GM18511 (cell line): Measurements from ENCODE around the gene ZCCHC4.
A peak's percentile ranks its signal among the peaks of the same experiment; 100 is the strongest.

Experiments
- ATAC-seq: cut with Tn5 transposase; IDR thresholded peaks from one replicate; pipeline ENCODE4 v1.9.1; 2021; ENCODE audit warnings: mild to moderate bottlenecking, moderate library complexity; ENCODE audit not compliant: unreplicated experiment

Gene ZCCHC4

DNA sequence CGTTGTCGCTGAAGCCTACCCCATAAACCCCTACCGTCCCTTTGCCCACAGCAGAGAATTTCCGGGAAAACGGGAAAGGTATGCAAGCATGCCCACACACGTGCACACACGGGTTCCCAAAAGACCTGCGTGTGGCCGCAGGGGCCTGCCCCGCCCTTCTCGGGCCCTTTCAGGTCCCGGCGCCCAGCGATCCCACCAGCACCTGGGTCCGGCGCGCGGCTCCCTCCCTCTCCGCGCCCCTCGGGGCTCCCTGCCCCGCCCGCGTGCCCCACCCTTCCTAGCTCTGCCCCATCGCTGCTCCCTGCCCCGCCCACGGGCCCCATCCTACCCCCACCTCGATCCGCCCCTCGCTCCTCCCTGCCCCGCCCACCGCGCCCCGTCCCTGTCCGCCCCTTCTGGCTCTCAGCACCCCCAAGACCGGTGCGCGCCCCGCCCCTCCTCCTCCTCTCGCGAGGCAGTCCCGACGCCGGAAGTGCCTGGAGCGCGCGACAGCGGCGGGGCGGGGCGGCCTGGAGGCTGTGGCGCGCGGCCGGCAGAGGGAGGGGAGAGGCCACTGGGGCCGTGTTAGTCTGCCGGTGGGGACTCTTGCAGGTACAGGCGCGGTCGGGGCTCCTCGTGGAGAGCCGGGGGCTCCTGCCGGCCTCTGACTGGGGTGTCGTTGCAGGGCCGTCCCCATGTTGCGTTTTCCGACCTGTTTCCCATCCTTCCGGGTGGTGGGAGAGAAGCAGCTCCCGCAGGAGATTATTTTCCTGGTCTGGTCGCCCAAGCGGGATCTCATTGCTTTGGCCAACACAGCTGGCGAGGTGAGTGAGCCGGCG, 64.4 kb downstream of the ZCCHC4 start, which contains the start of gene ANAPC4:
Gene ANAPC4, plus strand, starts transcription at position 510 of the 818 bp plus-strand sequence. Its CDS starts 165 bp downstream, at position 675.
- peak; percentile 95 for ATAC-seq

GRCh38 chr4:25377572-25378436, 65.2 kb downstream of the ZCCHC4 start:
- ATAC-seq = peak; percentile 34

DNA sequence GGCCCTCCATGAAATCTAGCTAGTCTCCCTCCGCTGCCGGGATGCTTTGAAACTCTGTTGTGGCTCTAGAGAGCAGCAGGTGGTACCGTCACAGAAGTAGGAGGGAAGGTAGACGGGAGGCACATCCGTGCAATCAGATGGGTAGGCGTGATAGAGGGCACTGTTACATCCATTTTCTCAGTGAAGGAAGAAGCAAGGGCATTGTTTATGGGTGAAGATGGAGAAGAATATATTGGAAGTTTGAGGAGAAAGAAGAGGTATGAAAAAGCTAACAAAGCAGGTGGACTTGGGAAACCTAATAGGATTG, 65.8 kb downstream of the ZCCHC4 start:
- ATAC-seq = no peak

DNA sequence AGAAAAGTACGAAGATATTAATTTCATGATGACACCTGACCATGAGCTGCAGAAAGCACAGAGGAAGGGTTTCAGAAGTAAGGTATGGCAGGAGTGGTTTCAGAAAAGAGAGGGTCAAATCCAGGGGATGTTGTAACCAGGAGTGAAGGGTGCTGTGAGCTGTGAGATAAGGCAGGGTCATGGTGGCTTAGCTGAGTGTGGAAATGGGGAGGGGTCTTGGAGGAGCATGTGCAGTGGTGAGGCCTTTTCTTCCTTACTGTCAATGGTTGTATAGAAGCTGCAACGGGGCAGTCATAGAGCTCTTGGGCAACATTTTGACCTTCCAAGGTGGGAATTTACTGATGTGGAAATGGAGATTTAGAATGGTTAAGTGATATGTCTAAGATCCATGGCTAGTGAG, 67.0 kb downstream of the ZCCHC4 start:
- no peak for ATAC-seq

DNA sequence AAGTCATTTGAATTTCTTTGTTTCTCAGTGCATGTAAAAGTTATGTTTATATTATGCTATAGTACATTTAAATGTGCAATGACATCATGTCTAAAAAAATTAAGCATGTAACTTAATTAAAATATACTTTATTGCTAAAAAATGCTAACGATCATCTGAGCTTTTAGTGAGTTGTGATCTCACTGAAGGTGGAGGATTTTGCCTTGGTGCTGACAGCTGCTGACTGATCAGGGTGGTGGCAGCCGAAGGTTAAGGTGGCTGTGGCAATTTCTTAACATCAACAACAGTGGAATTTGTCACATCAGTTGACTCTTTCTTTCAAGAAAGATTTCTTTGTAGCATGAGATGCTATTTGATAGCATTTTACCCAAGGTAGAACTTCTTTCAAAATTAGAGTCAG, 71.1 kb downstream of the ZCCHC4 start:
- ATAC-seq = no peak

DNA sequence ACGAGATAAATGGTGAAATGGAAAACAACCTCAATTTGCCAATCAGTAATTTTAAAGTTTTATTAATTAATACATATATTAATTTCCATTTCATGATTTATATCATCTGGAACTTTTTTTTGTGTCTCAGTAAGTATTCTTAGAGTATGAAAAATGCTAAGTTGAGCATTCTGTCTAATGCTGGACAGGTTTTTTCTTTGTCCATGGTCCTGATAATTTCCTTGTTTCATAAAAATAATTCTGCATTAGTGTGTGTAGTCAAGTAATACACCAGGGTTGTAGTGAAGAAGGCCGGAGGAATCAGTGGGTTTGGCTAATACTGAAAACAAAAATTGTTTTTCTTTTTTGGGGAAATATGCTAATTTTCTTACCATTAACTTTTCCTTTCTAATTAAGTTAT, 74.4 kb downstream of the ZCCHC4 start:
- ATAC-seq = no peak

GRCh38 chr4:25397305-25397704, 84.7 kb downstream of the ZCCHC4 start:
- ATAC-seq = no peak

DNA sequence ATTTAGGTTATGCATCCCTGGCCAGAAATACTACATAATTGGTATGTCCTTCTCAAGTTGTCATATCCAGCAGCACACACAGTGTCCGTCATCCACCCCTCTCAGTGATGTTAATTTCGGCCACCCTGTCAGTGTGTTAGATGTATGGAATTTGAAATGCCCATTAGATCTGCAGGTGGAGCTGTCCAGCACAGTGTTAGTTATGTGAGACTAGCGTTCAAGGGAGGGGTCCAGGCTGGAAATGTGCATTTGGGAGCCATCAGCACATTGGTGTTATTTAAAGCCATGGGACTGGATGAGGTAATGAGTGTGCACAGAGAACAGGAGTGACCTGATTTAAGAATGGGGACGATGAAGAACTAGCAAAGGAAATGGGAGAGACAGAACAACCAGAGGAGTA, 86.9 kb downstream of the ZCCHC4 start:
- ATAC-seq = no peak

DNA sequence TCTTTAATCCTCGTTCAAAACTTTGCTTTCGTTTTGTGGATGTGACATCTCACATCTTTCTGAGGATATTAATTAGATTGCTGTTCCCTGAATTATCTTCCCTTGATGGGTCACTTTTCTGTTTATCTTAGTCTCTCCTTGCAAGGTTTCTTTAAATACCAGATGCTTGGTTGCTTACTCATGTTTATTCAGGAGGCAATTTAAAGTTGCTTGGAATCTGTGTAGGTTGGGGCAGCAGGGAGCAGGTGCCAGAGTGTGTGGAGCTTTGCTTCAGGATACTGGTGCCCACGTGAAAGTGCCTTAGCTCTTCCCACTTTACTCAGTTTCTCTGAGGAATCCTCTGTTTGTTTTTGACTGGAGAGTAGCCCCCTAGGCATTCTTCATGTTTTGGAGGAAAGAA, 88.5 kb downstream of the ZCCHC4 start:
- ATAC-seq = no peak

GRCh38 chr4:25402521-25402920, 89.9 kb downstream of the ZCCHC4 start:
- no peak for ATAC-seq

DNA sequence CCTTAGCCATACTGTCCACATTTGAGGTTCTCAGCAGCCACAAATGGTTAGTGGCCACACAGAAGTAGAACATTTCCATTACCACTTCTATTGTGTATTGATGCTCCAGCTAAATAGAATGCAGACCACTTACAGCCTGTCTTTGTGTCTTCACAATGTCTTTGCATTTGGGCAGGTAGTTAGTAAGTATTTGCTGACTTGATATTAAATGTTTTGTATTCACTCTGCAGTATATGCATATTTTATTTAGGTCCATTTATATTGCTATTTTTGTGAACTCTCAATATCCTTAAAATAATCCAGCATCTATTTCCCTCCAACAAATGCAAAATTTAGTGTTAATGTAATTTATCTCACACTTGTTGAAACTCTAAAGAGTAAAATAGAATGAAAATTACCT, 91.1 kb downstream of the ZCCHC4 start:
- ATAC-seq = no peak

- no peak for ATAC-seq
Observed at GRCh38 chr4:25405453-25405852, 92.9 kb downstream of the ZCCHC4 start.

DNA sequence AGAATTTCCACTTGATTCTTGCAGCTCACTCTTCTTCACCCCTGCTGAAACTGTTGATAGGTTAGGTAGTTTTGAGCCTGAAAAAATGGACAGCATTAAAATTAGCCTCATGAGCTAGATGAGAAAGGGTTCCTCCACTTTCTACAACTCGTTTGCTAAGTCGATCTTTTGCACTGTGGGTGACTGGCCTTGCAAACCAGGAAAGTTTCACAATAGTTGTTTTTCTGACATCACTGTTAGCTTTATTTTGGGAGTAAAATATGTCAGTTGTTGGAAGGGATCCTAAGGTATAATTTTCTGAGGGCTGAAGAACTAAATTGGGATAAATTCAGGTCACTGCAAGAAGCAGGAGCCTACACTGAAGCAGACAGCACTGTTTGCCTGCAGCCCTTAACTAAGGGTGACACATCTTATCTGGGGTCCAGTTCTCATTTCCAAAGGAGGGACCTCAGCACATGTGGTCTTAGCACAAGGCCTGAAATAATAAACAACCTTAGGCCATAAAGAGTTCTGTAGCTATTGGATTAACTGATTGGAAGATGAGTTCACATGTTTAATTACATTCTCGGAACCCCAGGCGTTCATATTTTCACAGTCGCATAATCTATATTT, 93.6 kb downstream of the ZCCHC4 start:
- ATAC-seq = no peak

DNA sequence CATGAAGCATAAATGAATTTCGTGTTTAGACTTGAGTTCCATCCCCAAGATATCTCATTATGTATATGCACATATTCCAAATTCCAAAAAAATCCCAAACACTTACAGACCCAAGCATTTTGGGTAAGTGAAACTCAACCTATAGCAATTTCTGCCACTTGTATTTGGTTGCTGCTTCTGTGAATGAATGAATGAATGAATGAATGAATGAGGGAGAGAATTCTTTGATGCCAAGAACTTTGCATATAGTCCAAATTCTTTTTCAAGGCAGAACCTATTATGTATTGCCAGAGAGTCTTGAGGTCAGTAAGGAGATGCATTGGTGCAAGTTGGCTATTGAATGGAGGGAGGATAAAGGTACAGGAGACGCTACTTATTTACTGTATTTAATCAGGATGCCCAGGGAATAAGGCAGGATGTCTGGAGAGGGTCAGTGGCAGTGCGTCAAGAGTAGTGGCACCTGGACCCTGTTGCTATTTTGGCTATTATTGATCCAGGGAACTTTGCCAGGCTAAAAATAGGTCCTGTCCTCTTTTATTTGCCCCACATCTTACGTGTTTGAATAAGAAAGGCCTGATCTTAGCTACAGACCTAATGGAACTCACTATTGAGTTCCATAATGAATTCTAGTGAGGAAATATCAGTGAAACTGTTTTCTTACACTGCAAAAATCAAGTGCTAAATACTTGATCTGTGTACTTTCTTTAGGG, 98.4 kb downstream of the ZCCHC4 start:
- no peak for ATAC-seq

GRCh38 chr4:25413261-25413660, 100.7 kb downstream of the ZCCHC4 start:
- no peak for ATAC-seq

- no peak for ATAC-seq
Observed at GRCh38 chr4:25417014-25417413, 104.4 kb downstream of the ZCCHC4 start.
